Activated T-helper 1 cell treated with anti-CD3 and anti-CD28 coated beads, Interleukin-12 subunit alpha, Interleukin-12 subunit beta, Interleukin-2, Interleukin-4 antibody, amounts not matched to agents 30 ng/mL and 10 ng/mL and 1 ng/mL, durations not matched to agents 14 hours and 24 hours and 36 hours (primary cell): ENCODE results near the gene DUOX1. TPM values are rescaled to one million over a fixed set of nuclear protein-coding genes. Genes with fewer than 3 reads are reported as not detected.

Experiments used
- DNase-seq: peaks from one replicate; pipeline ENCODE4 v3.0.0; 2021; ENCODE audit warnings: low spot score
- H3K27ac Mint-ChIP-seq: one replicate; pipeline ENCODE4 v1.8.0; 2021; ENCODE audit warnings: mild to moderate bottlenecking, mixed read lengths
- H3K27me3 Mint-ChIP-seq: one replicate; pipeline ENCODE4 v1.8.0; 2022; ENCODE audit warnings: mild to moderate bottlenecking, moderate library complexity, mixed read lengths; ENCODE audit not compliant: insufficient read depth
- H3K36me3 Mint-ChIP-seq: one replicate; pipeline ENCODE4 v1.8.0; 2021; ENCODE audit warnings: low read depth, mixed read lengths
- H3K4me1 Mint-ChIP-seq: one replicate; pipeline ENCODE4 v1.8.0; 2021; ENCODE audit warnings: low read depth, mixed read lengths
- H3K4me3 Mint-ChIP-seq: one replicate; pipeline ENCODE4 v1.8.0; 2021; ENCODE audit warnings: mild to moderate bottlenecking, moderate library complexity, mixed read lengths
- H3K9me3 Mint-ChIP-seq: one replicate; pipeline ENCODE4 v1.8.0; 2021; ENCODE audit warnings: mixed read lengths
- intact Hi-C: fragments of 100-400 bp; cut with micrococcal nuclease; formaldehyde crosslinking; loops from one replicate; pipeline ENCODE4 v1.15.1; 2024
- total RNA-seq: library from RNA; stranded (reverse); gene quantifications from 2 replicates; pipeline ENCODE4 v1.2.3, GENCODE V29; 2022

The DUOX1 gene
- total RNA-seq, 1 donor from 2014 or later = 0.13 TPM

DNA sequence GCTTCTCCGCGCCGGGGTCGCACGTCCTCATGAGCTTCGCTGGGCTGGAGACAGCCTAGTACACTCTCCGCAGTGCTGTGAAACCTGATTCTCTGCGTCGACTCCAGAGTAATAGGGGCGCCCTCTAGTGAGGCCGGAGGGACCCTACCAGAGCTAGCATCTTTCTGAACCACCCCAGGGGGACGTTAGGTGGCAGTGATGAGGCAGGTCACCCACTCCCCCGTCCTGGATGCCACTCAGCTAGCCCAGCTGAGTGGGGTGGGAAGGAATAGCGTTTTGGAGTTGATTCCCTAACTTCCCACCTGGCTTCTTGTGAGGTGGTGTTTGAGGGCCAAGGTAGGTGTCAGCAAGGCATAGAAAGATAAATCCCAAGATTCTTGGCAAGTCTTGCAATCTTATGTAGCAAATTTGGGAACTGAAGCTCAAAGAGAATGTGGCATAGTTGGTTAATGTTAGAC is 11.6 kb upstream of the DUOX1 start:
- intact Hi-C loops = loop anchor here (2.0 to 5.0 kb wide), 2 partner anchors 259 to 339 kb away; partner anchors contain the start of gene GATM
- Mint-ChIP-seq H3K27me3 (peaks cover 67% of the 10 kb centered on the region), H3K4me1 (peaks cover 26% of the 10 kb centered on the region), H3K27ac (peak overlapping the region; percentile 74), H3K4me3 (peak overlapping the region; percentile 70), H3K36me3 (peaks cover 3% of the 10 kb centered on the region), H3K9me3 (no peaks in the 10 kb centered on the region)
- peak; percentile 75 for DNase-seq

DNA sequence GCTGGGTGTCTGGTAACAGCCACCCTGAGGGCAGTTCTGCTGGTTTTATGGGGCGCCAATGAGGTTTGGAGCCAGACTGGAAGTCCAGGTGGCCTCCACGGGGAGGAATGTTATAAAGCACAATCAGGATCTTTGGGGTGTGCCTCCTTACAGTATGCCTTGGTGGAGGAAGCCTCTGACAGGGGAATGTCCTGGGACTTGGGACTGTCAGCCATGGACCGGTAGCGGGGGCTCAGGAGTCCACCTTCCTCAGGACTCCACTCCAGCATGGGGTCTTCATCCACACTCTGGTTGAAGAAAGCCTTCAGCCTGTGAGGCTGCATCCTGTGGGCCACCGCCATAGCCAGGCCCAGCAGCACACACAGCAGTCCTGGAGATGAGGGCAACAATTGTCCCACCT is 10.8 kb upstream of the DUOX1 start:
- intact Hi-C loops = loop anchor here (2.0 to 5.0 kb wide), 2 partner anchors 258 to 338 kb away; partner anchors contain the start of gene GATM
- peaks cover 1% of the 10 kb centered on the region for H3K36me3 Mint-ChIP-seq

DNA sequence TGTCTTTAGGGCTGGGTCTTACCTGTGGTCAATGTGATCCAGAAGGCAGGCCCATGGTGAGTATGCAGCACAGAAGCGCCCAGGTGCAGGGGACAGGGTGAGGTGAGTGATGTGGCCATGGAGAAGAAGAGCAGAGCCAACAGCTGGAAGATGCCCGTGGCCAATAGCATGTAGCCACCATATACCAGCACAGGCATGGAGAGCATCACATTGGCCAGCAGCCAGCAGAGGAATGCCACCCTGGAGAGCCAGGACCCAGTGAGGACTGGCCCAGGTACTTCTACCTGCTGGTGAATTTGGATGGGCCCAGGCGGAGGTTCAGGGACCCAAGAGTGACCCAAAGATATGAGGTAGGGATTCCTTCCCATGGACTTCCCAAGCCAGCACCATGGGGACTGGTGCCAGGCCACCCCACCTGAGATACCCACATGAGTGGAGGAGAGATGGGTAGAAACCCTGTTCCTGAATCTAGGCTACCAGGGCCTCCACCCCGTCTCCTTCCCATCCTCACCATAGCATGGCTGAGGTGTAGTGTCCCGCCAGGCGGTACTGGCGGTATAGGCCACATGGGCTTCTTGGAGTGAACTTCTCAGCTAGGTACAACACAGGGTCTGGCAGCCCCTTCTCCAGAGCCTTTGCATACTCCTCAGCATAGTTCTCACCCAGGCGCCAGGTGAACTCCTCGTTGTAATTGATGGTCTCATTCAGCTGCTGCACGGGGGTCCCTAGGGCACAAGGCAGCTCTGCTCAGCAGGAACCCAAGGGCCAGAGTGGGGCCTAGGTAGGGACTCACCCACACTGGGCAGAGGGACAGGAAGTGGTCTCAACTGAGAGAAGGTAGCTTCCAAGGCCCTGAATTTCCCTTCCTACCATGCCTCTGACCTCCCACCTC is 9.5 kb upstream of the DUOX1 start:
- Mint-ChIP-seq H3K9me3 (no peaks in the 10 kb centered on the region), H3K36me3 (no peaks in the 10 kb centered on the region), H3K27ac (no peak overlapping the region), H3K4me1 (peaks cover 19% of the 10 kb centered on the region), H3K4me3 (no peak overlapping the region), H3K27me3 (peaks cover 64% of the 10 kb centered on the region)
- DNase-seq = no peak
- intact Hi-C loops = no loop called here

More for the DNA sequence above, 10.8 kb upstream of the DUOX1 start:
- Mint-ChIP-seq H3K27ac (no peak overlapping the region), H3K4me1 (peaks cover 22% of the 10 kb centered on the region), H3K9me3 (no peaks in the 10 kb centered on the region), H3K4me3 (no peak overlapping the region), H3K27me3 (peaks cover 67% of the 10 kb centered on the region)
- no peak for DNase-seq

DNA sequence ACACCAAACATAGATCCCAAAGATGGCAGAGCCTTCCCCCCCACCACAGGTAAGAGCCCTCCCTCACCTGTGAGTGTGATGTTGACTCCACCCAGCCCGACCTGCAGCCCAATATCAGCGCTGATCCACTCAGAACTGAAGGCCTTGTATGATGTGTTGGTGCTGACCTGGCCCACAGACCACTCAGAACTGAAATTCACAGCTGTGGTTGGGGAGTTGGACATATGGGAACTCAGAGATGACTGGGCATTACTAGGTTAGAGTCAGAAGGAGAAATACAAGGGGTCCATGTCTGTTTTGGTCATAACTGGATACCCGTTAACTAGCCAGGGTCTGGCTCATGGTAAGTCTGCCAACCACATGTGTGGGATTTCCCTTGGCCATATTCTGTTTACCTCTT is 8.8 kb upstream of the DUOX1 start:
- Mint-ChIP-seq H3K27me3 (peaks cover 64% of the 10 kb centered on the region), H3K36me3 (no peaks in the 10 kb centered on the region), H3K4me1 (peaks cover 19% of the 10 kb centered on the region), H3K9me3 (no peaks in the 10 kb centered on the region), H3K4me3 (no peak overlapping the region), H3K27ac (no peak overlapping the region)
- intact Hi-C loops = no loop called here
- no peak for DNase-seq

DNA sequence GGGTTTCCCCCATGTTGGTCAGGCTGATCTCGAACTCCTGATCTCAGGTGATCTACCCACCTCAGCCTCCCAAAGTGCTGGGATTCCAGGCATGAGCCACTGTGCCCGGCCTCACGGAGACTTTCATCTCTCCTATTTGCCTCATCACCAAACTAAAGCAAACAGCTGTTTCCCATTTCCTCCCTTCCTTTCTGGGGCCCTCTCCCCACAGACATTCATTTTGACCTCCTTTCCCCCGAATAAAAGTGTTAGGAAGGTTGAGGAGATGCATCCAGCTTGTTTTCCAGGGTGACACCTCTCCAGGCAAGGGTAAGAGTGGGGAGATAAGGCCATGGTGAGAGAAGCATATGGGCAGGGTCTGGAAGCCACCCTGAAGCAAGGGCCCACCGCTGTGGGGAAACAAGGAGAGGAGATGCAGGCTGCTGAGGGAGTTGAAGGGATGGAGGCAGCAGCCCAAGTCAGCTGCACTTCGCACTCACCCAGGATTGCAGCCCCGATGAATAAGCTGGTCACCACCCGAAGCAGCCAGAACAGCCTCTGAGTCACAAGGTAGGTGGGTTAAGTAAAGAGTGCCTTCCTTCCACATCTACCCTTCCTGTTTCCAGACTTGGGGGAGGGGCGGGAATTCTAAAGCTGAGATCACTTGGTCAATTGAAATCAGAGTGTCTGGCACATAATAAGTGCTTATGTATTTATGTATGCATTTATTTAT is 7.9 kb upstream of the DUOX1 start:
- no peaks in the 10 kb centered on the region for H3K36me3 Mint-ChIP-seq
- H3K4me1 Mint-ChIP-seq = peaks cover 14% of the 10 kb centered on the region
- H3K27me3 Mint-ChIP-seq = peaks cover 63% of the 10 kb centered on the region
- no peaks in the 10 kb centered on the region for H3K9me3 Mint-ChIP-seq
- no peak overlapping the region for H3K27ac Mint-ChIP-seq
- no peak overlapping the region for H3K4me3 Mint-ChIP-seq
- intact Hi-C loops = no loop called here
- no peak for DNase-seq

DNA sequence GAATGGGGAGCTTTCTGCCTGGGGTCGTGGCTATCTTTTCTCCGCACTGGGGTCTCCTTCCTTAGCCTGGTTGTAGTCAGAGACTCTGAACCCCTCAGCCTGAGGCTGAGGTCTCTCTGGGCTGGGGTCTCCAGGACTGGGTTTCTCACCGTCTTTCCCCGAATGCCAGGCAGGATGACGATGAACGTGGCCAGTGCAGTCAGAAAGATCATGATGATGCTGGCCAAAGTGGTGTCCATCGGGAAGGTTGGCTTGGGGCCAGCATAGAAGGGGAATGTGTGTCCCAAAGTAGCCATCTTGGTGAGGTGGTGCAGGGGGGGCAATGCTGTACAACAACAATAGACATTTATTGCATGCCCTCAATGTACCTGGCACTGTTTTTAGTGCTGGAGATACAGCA is 7.1 kb upstream of the DUOX1 start:
- H3K27me3 Mint-ChIP-seq = peaks cover 60% of the 10 kb centered on the region
- peaks cover 8% of the 10 kb centered on the region for H3K4me1 Mint-ChIP-seq
- intact Hi-C loops = no loop called here
- no peaks in the 10 kb centered on the region for H3K9me3 Mint-ChIP-seq
- no peak for DNase-seq
- no peak overlapping the region for H3K27ac Mint-ChIP-seq
- H3K36me3 Mint-ChIP-seq = no peaks in the 10 kb centered on the region
- H3K4me3 Mint-ChIP-seq = no peak overlapping the region

DNA sequence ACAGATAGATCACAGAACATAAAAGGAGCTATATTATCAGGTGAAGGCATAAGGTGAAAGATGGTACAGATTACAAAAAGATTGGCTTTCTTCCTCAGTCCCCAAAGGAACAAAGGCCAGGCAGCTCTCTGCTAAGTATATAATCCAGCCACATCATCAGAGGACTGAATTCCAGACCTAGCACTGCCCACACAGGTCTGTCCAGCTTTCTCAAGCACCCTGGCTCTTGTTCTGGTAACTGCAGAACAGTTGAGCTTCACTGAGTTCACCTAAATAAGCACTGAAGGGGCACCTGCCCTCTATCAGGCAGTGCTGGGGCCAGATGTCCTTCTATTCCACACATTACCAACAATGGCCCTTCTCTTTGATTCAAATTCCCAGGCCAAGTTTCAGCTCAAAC is 6.4 kb upstream of the DUOX1 start:
- intact Hi-C loops = no loop called here
- DNase-seq = no peak
- no peak overlapping the region for H3K4me3 Mint-ChIP-seq
- H3K27ac Mint-ChIP-seq = no peak overlapping the region
- H3K9me3 Mint-ChIP-seq = no peaks in the 10 kb centered on the region
- H3K4me1 Mint-ChIP-seq = peaks cover under 1% of the 10 kb centered on the region
- peaks cover 60% of the 10 kb centered on the region for H3K27me3 Mint-ChIP-seq
- H3K36me3 Mint-ChIP-seq = no peaks in the 10 kb centered on the region

DNA sequence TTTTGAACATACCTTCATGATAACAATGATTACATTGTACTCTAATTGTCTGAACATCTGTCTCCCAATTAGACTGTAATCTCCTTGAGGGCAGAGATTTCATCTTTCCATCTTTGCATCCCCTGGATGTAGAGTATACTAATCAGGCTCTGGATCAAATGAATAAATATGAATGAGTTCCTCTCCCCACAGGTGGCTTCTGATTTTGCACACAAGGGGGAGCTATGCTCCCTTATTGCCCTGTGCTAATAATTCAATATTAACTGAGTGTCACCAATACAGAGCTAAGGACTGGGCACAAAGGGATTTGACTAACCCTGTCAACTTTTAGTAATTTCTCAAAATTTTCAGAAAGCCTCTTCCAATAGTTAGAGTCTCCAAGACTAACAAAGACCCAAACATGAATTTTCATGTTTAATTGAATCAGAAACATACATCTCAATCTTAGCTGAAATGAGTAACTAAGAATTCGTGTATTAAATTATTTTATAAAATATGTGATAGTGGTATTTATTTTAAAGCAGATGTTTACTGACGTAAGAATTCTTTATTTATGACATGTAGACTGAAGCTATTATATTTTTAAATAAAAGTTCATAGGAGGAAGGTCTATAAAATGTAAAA is 3.1 kb upstream of the DUOX1 start:
- peaks cover 64% of the 10 kb centered on the region for H3K27me3 Mint-ChIP-seq
- H3K27ac Mint-ChIP-seq = no peak overlapping the region
- no peaks in the 10 kb centered on the region for H3K36me3 Mint-ChIP-seq
- H3K4me1 Mint-ChIP-seq = no peaks in the 10 kb centered on the region
- DNase-seq = no peak
- intact Hi-C loops = loop anchor here (1.0 kb wide), 2 partner anchors 75 to 273 kb away; no protein-coding TSS in a partner anchor
- no peak overlapping the region for H3K4me3 Mint-ChIP-seq
- H3K9me3 Mint-ChIP-seq = no peaks in the 10 kb centered on the region

DNA sequence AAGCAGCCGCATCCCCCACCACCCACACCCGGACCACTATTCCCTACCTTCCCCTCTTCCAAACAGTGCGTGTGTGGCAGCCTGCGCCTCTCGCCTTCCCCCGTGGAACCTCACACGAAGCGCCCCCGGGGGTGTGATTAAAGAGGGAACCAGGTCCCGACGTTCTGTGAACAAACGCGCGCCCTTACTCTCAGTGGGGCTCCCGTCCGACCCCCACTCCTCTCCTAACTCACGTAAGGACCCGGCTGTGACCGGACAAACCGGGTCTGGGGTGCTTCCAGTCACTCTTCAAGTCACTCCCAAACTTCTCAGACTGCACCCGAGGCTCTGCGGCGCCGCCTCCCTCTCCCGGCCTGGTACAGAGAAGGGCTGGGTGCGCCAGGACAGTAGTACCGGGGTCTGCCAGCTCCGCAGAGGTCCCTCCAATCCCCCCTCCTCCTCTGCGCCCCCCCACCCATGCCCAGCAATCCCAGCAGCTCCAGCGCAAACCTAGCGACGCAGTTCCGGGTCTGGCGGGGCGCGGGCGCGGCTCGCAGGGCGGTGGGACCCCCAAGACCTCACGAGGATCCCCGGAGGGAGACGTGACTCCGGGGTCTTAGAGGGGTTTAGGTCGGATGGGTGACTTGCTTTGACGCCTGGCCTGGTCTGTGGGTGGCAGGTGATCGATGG is 689 bp upstream of the DUOX1 start:
- peaks cover 71% of the 10 kb centered on the region for H3K27me3 Mint-ChIP-seq

DNA sequence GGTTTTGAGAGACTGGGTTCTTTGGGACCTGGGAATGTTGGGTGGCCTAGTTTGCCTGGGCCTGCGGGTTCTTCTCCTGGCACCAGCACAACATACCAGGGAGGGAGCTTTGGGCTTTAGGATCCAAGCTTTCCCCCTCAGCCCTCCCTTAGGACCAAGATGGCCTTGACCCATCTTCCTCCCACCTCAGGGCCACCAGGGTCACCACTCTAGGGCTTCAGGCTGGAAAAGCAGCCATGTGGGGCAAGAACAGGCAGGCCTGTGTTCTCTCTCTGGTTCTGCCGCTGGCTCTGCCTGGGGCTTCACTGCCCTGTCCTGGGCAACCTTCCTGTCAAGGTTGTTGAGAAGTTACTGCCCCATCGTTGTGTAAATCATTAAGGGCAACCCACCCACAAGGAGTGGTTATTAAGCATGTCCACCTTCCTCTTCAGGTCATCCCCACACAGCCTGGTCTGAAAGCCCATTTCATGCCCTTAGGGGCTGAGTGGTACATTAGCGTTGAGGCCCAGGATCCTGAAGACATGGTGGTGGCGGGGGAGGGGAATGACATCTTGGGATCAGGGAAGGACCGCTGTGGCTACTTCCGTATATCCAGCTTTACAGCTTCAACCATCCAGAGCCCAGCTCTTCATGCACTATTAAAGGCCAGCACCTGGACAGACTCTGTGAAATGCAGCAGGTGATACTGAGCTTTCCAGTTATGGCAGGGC is 652 bp downstream of the DUOX1 start:
- H3K9me3 Mint-ChIP-seq = no peaks in the 10 kb centered on the region
- H3K4me3 Mint-ChIP-seq = no peak overlapping the region
- H3K27ac Mint-ChIP-seq = no peak overlapping the region
- peaks cover 69% of the 10 kb centered on the region for H3K27me3 Mint-ChIP-seq
- intact Hi-C loops = no loop called here
- DNase-seq = no peak
- no peaks in the 10 kb centered on the region for H3K36me3 Mint-ChIP-seq
- no peaks in the 10 kb centered on the region for H3K4me1 Mint-ChIP-seq

More for the DNA sequence above, 689 bp upstream of the DUOX1 start:
- DNase-seq = no peak
- Mint-ChIP-seq H3K4me3 (no peak overlapping the region), H3K9me3 (no peaks in the 10 kb centered on the region), H3K27ac (no peak overlapping the region), H3K36me3 (no peaks in the 10 kb centered on the region), H3K4me1 (no peaks in the 10 kb centered on the region)
- intact Hi-C loops = no loop called here

DNA sequence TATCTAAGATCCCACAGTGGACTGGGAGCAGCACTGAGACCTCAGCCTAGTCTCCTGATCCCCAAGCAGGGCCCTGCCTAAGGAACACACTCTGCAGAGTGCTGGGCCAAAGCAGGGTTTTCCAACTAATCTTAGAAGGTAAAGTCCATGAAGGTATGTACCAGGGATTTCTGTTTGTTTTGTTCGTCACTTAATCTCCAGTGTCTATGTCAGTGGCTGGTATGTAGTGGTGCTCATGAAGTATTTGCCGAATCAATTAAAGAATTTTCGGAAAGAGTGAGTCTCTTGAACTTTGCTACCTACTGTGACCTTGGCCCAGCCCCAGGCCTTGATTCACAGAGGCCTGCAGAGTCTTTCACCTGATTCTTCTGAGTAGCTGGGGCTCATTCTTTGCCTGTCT is 1.7 kb downstream of the DUOX1 start:
- Mint-ChIP-seq H3K36me3 (no peaks in the 10 kb centered on the region), H3K9me3 (no peaks in the 10 kb centered on the region), H3K27me3 (peaks cover 64% of the 10 kb centered on the region), H3K4me1 (peaks cover 5% of the 10 kb centered on the region), H3K4me3 (no peak overlapping the region), H3K27ac (no peak overlapping the region)
- intact Hi-C loops = no loop called here
- DNase-seq = no peak
